ENCODE data around the gene BLTP1.
"Not testable (repeated sequence)": the region's sequence is repeated elsewhere in the genome, so short reads cannot be mapped to it uniquely, and the experiment has no call there.

BLTP1 gene, protein sequence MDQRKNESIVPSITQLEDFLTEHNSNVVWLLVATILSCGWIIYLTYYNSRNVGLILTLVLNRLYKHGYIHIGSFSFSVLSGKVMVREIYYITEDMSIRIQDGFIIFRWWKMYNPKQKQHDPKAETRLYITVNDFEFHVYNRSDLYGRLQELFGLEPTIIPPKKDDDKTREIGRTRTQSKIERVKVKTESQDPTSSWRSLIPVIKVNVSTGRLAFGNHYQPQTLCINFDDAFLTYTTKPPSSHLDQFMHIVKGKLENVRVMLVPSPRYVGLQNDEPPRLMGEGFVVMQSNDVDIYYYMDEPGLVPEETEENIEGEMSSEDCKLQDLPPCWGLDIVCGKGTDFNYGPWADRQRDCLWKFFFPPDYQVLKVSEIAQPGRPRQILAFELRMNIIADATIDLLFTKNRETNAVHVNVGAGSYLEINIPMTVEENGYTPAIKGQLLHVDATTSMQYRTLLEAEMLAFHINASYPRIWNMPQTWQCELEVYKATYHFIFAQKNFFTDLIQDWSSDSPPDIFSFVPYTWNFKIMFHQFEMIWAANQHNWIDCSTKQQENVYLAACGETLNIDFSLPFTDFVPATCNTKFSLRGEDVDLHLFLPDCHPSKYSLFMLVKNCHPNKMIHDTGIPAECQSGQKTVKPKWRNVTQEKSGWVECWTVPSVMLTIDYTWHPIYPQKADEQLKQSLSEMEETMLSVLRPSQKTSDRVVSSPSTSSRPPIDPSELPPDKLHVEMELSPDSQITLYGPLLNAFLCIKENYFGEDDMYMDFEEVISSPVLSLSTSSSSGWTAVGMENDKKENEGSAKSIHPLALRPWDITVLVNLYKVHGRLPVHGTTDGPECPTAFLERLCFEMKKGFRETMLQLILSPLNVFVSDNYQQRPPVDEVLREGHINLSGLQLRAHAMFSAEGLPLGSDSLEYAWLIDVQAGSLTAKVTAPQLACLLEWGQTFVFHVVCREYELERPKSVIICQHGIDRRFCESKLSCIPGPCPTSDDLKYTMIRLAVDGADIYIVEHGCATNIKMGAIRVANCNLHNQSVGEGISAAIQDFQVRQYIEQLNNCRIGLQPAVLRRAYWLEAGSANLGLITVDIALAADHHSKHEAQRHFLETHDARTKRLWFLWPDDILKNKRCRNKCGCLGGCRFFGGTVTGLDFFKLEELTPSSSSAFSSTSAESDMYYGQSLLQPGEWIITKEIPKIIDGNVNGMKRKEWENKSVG (N-terminal part only)

DNA sequence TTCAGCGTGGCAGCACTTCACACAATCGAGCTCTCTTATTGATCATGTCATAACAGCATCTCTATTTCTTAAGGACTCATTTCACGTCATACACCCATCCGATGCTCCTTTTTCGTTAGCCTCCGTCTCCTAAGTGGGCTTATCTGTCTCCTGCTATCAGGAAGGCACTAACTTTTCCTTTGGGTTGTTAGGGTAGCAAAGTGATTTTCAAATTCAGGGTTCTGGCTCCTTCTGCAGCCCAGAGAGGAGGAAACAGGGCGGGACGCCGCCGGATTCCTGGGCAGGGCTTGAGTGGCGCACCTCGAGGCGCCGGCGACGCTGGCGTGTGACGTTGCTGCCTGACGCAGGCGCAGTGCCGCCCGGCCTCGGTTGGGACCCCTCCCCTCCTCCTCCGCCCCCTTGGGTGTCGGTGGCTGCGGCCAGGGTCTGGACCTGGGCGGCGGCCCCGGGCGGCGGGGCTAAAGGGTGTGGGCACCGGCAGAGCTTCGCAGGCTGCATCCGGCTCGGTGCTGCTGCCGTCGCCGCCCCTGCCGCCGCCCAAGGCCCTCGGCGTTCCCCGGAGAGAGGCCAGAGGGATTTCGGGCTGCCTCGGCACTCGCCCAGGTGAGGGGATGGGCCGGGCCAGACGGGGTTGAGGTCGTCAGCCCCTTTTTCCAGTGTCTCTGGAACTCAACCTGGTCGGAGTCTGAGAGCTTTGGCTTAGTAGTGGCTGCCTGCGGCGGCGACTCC lies at the start of gene BLTP1:
Gene BLTP1, plus strand, starts transcription at position 350 of the 729 bp plus-strand sequence. CDS start 18,317 bp downstream, outside the sequence.
- peak; percentile 73 for DNase-seq

GRCh38 chr4:122104184-122104583 lies 47.9 kb upstream of the BLTP1 start:
- no peak for DNase-seq

DNA sequence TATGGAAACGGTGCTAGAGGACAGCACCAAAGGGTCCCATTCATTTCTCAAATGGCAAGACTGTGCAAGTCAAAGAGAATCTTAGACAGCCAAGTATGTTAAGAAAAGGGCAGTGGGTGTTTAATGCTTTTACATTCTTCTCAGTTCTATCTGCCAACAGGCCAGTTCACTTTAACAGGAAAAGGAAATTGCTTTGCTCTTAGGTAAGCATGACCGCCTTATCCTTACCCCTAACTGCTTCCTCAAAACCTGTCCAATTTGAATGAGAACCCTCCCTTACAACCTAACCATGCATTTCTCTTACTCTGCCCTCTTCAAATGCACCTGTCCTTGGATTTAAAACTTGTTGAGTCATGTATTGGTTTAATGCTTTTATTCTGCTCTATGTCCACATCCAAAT lies 44.5 kb upstream of the BLTP1 start:
- no peak for DNase-seq

GRCh38 chr4:122110304-122110703 lies 41.8 kb upstream of the BLTP1 start:
- DNase-seq, result not testable (repeated sequence)

DNA sequence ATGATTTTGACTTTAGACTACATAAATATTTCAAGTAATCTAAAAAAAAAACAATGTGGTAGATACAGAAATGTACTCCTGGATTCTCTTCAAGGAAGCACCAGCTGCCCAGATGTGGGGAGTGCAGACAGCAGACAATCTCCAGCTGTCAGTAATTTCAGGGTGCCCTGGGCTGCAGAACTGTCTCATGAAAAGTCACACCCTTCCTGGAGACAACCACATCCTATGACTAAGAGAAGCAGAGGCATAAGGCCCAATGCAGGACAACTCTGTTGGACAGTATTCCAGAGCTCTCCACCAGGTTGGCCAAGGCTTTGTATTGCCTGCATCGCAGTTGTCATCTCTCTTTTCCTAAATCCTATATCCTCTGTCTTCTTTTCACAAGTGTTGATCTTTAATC lies 34.4 kb upstream of the BLTP1 start:
- DNase-seq, result no peak

- DNase-seq, result no peak
These were observed 33.9 kb upstream of the BLTP1 start for GRCh38 chr4:122118243-122118642.

GRCh38 chr4:122119739-122120138 lies 32.4 kb upstream of the BLTP1 start:
- DNase-seq, result no peak

GRCh38 chr4:122121593-122121992 lies 30.5 kb upstream of the BLTP1 start:
- DNase-seq, result no peak

DNA sequence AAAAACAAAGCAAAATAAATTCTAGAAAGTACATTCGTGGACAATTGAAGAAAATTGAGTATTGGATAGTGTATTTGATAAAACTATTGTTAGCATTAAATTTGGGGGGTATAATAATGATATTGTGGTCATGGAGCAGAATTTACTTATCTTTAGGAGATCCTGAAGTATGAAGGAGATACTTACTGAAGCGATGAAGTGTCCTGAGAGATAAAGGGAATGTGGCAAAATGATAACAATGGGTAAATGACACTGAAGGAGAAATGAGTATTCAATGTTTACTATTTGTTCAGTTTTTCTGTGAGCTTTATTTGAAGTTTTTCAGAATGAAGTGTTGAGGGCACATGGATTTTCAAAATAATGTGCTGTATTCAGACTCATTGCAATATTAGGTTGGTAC lies 30.0 kb upstream of the BLTP1 start:
- no peak for DNase-seq

- DNase-seq, result no peak
These were observed 23.1 kb upstream of the BLTP1 start for GRCh38 chr4:122129061-122129460.

DNA sequence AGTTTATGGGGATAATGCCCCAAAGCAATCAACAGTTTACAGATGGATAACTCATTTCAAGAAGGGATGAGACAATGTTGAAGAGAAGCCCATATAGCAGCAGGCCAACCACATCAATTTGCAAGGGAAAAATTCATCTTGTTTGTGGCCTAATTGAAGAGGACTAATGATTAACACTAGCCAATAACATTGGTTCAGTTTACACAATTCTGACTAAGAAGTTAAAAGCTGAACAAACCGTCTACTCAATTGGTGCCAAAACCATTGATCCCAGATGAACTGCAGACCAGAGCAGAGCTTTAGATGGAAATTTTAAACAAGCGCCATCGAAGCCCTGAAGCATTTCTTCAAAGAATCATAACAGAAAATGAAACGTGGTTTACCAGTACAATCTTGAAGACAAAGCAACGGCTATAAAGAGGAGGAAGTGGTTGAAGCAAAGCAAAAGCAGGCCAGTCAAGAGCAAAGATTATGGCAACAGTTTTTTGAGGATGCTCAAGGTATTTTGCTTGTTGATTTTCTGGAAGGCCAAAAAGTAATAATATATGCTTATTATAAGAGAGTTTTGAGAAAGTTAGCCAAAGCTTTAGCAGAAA lies 20.5 kb upstream of the BLTP1 start:
- no peak for DNase-seq

DNA sequence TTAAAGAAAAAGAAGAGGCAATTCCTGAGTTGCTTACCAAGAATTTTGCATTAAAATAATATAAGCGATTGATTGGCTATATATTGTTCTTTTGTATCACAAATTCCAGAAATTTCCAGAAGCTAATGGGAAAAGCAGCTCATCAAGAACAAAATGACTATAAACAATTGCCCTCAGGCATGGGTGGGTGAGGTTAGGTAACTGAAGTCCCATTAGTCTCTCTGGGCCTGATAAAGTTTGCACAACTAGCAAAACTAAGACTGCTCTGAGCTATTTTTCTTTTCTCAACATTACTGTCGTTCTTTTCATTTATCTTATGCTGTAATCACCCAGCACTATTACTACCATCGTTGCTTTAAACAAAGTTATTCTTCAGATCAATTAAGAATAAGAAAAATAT lies 19.2 kb upstream of the BLTP1 start:
- no peak for DNase-seq

GRCh38 chr4:122139139-122139538 lies 13.0 kb upstream of the BLTP1 start:
- DNase-seq, result no peak

GRCh38 chr4:122140834-122141233 lies 11.3 kb upstream of the BLTP1 start:
- DNase-seq, result no peak

- DNase-seq, result no peak
These were observed 9.4 kb upstream of the BLTP1 start for GRCh38 chr4:122142687-122143086.

- DNase-seq, result no peak
These were observed 5.5 kb upstream of the BLTP1 start for GRCh38 chr4:122146652-122147051.

GRCh38 chr4:122150931-122151330 lies 1.2 kb upstream of the BLTP1 start:
- DNase-seq, result no peak

DNA sequence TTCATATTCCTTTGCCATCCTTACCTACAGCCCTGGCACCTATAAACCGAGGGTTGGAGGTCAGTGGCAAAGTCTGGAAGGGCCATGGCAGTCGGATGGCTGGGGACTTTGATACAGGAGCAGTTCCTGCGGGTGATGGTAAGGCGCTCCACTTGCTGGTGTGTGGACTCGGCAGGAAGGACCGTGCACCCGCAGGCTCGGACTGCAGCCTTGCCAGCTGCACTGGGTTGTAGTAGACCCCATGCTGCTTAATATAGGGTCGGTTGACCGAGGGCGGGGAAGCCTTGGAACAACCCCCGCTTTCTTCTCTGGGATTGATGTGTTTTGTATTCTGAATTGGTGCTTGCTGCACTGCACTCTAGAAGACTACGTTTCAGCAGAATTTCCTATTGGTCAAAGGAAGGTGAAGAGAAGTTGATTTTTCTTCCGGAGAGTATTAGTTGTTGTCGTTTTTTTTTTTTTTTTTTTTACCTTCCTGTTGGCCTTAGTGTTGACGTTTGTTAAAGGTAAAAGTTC lies 638 bp downstream of the BLTP1 start:
- DNase-seq, result peak; percentile 47

GRCh38 chr4:122156819-122157218 lies 4.7 kb downstream of the BLTP1 start:
- no peak for DNase-seq

DNA sequence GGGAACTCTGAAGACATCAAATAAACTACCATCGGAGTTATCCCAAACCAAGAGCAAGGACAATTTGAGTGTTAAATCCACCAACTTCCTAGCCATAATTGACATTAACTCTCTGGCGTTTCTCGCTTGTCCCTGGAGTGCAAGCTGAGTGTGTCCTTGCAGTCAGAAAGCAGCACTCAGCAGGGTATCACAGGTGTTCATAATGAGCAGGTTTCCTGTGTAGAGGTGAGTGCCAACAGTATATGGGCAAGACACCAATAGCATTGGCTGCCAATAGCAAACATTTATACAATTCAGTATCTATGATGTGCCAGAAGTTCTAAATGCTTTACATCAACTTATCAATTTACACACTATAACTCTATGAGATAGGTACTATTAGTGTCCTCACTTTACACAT lies 11.2 kb downstream of the BLTP1 start:
- DNase-seq, result no peak

DNA sequence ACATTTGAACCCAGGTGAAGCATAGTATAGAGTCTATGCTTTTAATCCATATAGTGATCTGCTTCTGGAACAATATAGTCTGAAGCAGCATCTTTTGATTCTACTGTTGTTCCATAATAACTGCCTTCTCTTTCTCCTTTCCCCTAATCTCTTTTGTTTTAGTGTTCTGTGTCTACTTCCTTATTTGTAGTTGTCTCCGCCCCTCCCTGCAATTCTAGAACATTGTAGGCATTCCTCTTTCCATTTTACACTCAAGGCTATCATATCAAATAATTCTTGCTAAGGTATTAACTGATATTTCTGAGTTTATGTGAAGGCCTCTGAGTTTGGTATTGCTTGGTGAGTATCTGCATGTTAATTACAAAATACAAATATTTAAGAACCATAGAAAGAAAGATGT lies 11.6 kb downstream of the BLTP1 start:
- DNase-seq, result no peak

DNA sequence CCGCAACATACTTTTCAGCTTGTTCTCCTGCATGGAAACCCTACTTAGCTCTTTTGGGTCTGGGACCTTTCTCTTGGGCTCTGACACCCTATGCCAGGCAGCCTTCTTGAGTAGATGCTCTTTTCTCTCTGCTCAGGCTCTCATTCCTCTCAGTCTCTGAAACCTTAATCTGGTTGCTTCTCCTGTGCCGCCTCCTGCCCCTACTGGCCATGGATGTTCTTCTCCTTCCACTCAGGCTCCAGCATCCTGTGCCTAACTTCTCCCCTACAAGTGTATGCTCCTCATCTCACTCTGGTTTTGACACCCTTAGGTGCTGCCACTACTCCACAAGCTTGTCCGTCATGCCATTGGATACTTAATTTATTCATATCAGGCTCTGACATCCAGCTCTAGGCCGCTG lies 15.2 kb downstream of the BLTP1 start:
- no peak for DNase-seq
